HG03460 (cell line): ENCODE results near the gene VPS29.

Experiments
- ATAC-seq: cut with Tn5 transposase; IDR thresholded peaks from one replicate; pipeline ENCODE4 v1.9.1; 2021; ENCODE audit not compliant: unreplicated experiment

The VPS29 gene

GRCh38 chr12:110451263-110451662 lies 50.6 kb downstream of the VPS29 start:
- ATAC-seq = no peak

- peak; percentile 93 for ATAC-seq
Observed at GRCh38 chr12:110449799-110450497, 52.0 kb downstream of the VPS29 start, which contains the start of gene ARPC3. Gene ARPC3, minus strand, starts transcription at chr12:110450337. Its CDS starts 77 bp downstream, at chr12:110450260.

GRCh38 chr12:110444455-110444854 lies 57.5 kb downstream of the VPS29 start:
- no peak for ATAC-seq
